ENCODE data around the gene PDE8A. TPM values are rescaled to one million over a fixed set of nuclear protein-coding genes. Genes with fewer than 3 reads are reported as not detected.

The PDE8A gene
- total and polyA plus RNA-seq, 2 experiments from 2014 or later: 5.6 to 7.5 TPM

- TF ChIP-seq ETS1 (IDR thresholded peaks at IDR 0.05): no peak
- TF ChIP-seq POLR2AphosphoS5 (IDR thresholded peaks at IDR 0.05; ENCODE audit: low read depth): no peak
- TF ChIP-seq ZNF462 (CRISPR knock-in tag; IDR thresholded peaks at IDR 0.05): no peak
- no peak for TF ChIP-seq JUNB (IDR thresholded peaks at IDR 0.05; ENCODE audit: unreplicated experiment)
- no peak for TF ChIP-seq ZNF114 (CRISPR knock-in tag; IDR thresholded peaks at IDR 0.05)
- no peak for TF ChIP-seq EZH2 (IDR thresholded peaks at IDR 0.05; ENCODE audit: low read depth, unreplicated experiment)
Observed at GRCh38 chr15:85116494-85116893, 134.8 kb downstream of the PDE8A start (continued).

- H3F3A ChIP-seq (replicated peaks; ENCODE audit: low read depth): no peaks in the 10 kb centered on the region
- H3K9me2 ChIP-seq (ENCODE audit: insufficient read depth): no peaks in the 10 kb centered on the region
- Mint-ChIP-seq H3K27me3 (ENCODE audit: insufficient read depth, low read depth, poor library complexity) (peaks cover 2% of the 10 kb centered on the region), H3K36me3 (ENCODE audit: low read depth) (no peaks in the 10 kb centered on the region), H3K4me3 (no peak overlapping the region), H3K27ac (no peak overlapping the region), H3K9me3 (no peaks in the 10 kb centered on the region), H3K4me1 (no peaks in the 10 kb centered on the region)
- no peaks in the 10 kb centered on the region for H3K27me3 ChIP-seq (ENCODE audit: insufficient read depth)
- no peak overlapping the region for H3K4me2 ChIP-seq
- H3K4me1 ChIP-seq (ENCODE audit: insufficient read depth): no peaks in the 10 kb centered on the region
- H3K36me3 ChIP-seq (ENCODE audit: insufficient read depth): no peaks in the 10 kb centered on the region
- H4K20me1 ChIP-seq (replicated peaks; ENCODE audit: insufficient read depth): no peaks in the 10 kb centered on the region
- no peak overlapping the region for H3K27ac ChIP-seq (ENCODE audit: low read depth)
- no peak for ATAC-seq
- no peak for DNase-seq (ENCODE audit: low spot score)
- no peaks in the 10 kb centered on the region for H3K79me2 ChIP-seq (replicated peaks; ENCODE audit: insufficient read depth)
- no peak overlapping the region for H3K4me3 ChIP-seq
- no peak overlapping the region for H2AFZ ChIP-seq
- TF ChIP-seq STAT1 (IDR thresholded peaks at IDR 0.05; ENCODE audit: unreplicated experiment): no peak
- no peak for TF ChIP-seq EZH2 (IDR thresholded peaks at IDR 0.05; ENCODE audit: low read depth, unreplicated experiment)
- TF ChIP-seq REST (IDR thresholded peaks at IDR 0.05; ENCODE audit: unreplicated experiment): no peak
- no peak for TF ChIP-seq NANOG (IDR thresholded peaks at IDR 0.05; ENCODE audit: borderline replicate concordance)
Observed at GRCh38 chr15:85116925-85117646, 135.4 kb downstream of the PDE8A start.
